ENCODE results near the gene PIAS1.
"Not testable (repeated sequence)": the region's sequence is repeated elsewhere in the genome, so short reads cannot be mapped to it uniquely, and the experiment has no call there.

PIAS1 gene

DNA sequence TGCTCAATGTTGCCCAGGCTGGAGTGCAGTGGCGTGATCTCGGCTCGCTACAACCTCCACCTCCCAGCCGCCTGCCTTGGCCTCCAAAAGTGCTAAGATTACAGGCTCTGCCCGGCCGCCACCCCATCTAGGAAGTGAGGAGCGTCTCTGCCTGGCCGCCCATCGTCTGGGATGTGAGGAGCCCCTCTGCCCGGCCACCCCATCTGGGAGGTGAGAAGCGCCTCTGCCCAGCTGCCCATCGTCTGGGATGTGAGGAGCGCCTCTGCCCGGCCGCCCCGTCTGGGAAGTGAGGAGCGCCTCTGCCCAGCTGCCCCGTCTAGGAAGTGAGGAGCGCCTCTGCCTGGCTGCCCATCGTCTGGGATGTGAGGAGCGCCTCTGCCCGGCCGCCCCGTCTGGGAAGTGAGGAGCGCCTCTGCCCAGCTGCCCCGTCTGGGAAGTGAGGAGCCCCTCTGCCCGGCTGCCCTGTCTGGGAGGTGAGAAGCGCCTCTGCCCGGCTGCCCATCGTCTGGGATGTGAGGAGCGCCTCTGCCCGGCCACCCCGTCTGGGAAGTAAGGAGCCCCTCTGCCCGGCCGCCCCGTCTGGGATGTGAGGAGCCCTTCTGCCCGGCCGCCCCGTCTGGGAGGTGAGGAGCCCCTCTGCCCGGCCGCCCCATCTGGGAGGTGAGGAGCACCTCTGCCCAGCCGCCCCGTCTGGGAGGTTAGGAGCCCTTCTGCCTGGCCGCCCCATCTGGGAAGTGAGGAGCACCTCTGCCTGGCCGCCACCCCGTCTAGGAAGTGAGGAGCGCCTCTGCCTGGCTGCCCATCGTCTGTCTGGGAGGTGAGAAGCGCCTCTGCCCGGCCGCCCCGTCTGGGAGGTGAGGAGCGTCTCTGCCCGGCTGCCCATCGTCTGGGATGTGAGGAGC, 167.7 kb downstream of the PIAS1 start:
- not testable (repeated sequence) for DNase-seq

DNA sequence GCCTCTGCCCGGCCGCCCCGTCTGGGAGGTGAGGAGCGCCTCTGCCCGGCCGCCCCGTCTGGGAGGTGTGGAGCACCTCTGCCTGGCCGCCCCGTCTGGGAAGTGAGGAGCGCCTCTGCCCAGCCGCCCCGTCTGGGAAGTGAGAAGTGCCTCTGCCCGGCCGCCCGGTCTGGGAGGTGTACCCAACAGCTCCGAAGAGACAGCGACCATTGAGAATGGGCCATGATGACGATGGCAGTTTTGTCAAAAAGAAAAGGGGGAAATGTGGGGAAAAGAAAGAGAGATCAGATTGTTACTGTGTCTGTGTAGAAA, 168.3 kb downstream of the PIAS1 start:
- not testable (repeated sequence) for DNase-seq

DNA sequence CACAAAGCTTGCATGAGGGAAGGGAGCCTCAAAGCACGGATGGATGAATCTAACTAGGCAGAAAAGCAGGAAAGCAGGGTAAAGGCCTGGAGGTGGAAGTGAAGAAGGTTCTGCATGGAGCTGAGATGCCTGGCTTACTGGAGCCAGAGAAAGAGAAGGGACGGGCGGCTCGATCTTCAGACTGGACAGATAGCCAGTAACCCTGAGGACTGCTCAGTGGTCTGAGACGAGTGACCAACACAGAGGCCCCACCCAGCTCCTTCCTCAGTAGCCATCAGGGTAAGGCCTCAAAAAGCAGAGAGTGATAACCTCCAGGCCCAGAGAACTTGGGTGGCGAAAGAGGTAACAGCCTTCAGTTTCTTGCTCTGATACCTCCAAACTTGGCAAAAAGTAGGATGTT, 169.1 kb downstream of the PIAS1 start:
- DNase-seq: no peak

DNA sequence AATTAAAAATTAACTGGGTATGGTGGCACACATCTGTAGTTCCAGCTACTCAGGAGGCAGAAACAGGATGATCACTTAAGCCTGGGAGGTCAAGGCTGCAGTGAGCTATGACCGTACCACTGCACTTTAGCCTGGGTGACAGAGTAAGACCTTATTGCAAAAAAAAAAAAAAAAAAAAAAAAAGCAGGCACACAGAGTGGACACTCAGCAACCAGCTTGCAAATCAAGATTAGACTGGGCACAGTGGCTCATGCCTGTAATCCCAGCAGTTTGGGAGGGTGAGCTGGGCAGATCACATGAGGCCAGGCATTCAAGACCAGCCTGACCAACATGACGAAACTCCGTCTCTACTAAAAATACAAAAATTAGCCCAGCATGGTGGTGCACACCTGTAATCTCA, 170.0 kb downstream of the PIAS1 start:
- DNase-seq: no peak

DNA sequence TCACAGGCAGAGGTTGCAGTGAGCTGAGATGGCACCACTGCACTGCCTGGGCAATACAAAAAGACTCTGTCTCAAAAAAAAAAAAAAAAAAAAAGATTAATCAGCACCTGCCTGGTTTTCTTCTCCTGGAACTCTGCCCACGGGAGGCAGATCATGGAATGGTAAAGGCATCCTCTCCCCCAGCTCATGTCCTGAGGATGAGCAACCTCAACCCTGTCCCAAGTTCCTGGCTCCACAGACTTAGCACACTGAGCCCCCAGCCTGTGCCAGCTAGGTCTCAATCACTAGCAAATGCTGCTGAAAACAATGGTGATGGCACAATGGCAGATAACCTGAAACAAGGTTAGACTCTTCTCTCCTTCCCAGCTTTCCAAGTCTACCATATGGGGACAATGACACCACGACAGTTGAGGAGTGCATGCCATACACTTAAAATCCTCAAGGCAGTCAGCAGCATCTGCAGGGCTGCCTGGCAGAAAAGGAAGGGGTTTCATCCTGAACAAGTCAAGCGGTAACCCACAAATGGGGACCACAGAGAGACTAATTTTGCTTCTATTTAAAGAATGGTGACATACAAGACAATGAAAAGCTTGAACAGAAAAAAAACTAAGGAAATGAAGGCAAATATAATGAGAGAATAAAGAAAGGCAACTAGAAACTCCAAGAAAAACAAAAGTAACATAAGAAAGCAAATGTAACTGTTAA, 170.6 kb downstream of the PIAS1 start:
- no peak for DNase-seq

DNA sequence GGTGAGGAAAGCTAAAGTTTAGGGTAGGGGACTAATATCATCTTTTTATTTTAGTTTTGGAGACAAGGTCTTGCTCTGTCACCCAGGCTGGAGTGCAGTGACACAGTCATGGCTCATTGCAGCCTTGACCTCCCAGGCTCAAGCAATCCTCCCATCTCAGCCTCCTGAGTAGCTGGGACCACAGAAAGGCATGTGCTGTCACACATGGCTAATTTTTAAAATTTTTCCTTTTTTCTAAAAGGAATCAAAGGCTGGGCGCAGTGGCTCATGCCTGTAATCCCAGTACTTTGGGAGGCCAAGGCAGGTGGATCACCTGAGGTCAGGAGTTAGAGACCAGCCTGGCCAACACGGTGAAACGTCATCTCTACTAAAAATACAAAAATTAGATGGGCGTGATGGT, 171.3 kb downstream of the PIAS1 start:
- DNase-seq: not testable (repeated sequence)

DNA sequence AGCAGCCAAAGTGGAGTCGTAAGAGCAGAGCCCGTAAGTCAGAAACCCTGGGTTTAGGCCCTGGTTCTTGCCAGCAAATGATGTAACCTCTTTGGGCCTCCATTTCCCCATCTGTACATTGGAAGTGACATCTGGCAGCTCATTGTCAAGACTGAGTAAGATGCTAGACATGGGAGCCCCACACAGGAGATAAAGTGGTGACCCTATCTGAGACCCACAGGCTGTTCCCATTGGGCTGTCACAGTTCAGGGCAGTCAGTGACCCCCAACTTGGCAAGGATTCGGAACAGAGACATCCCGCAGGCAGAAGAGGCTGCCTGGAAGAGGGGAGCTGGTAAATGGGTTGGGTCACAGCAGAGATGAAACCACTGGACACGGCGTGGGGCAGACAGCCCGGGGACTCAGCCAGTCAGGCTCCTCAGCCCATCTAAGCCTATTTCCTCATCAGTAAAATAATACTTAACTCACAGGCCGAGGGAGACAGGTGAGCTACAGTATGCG, 173.6 kb downstream of the PIAS1 start:
- DNase-seq: no peak

DNA sequence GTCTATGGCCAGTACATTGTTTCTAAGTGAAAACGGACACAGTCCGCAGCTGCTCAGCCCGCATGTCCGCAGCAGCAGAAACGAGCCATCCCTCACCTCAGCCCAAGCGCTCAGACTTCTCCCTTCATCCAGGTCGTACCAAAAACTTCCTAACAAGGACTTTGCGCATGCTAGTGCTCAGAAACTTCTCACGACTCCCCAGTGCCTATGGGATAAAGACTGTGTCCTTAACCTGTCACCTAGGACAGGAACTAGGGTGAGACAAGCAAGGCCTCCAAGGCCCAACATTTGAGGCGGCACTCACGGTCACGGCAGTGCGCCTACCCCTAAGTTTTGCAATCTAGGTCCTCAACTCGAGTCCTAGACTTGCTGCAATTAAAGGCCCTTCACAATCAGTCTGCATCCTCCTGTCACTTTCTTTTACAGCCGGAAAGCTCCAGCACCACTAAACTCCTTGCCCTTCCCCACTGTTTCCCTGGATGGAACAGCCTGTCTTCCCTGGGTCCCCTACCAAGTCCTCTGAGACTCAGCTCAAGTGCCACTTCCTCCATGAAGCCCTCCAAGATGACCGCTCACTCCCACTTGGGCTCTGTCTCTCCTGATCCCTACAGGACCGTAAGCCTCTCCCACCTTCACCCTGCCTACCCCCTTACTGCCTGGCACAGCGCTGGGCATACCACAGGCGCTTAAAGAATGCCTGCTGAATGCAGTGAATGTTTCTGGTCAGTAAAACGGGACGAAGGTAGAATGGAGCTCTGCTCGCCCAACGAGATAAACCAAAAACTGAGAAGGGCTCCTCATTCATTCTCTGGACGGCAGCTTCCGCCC, 174.2 kb downstream of the PIAS1 start:
- DNase-seq: no peak

DNA sequence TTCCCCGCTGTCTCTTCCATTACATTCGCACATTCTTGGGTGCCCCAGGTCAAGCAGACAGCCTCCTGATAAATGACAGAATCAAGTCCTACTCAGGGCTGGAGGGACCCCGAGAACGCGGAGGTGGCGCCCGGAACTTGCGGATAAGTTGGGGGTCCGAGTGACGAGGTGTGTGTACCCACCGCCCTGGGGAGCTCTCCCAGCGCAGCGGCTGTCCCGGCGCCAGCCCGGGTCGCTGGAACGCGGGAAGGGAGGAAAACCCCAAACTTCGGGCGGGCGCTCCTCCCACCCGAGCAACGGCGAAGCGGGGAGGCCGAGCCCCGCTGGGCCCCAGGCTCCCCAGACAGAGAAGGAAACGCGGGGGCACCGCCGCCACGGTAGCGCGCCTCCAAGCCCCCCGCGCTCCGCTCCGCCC, 174.9 kb downstream of the PIAS1 start:
- DNase-seq: no peak

DNA sequence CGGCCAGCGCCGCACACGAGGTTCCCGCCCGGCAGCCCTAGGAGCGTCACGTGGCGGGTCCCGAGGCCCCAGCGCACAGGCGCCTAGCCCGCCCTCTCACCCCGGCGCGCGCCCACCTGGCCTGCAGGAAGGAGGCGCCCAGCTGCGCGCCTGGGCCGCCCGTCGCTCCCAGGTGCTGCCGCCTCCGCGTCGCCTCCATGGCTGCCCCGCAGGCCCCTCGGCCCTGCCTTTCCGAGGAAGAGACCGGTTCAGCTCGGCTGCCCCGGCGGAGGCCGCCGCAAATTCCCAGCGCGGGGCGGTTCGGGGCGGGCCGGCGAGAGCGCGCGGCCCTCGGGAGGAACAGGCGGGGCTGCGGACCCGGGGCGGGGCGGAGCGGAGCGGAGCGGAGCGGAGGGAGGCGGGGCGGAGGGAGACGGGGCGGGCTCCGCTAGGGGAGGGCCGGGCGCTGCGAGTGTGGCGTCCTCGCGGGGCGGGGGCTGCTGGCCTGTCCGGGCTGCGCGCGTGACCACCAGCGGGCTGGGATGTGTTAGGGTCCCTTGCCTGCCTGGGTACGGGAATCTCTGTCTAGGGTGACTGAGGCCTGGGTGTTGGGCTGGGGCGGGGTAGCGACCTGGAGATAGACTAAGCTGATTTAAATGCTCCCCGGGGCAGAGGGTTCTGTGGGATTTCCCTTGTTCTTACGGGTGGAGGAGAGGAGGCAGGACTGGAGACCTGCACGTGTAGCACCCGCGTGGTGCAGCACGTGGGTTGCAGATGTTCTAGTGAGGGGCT, 175.5 kb downstream of the PIAS1 start, which contains the start of gene CLN6:
Gene CLN6 (minus strand): TSS at position 343 of the 771 bp plus-strand sequence. CDS start 144 bp downstream, at position 199.
- no peak for DNase-seq

DNA sequence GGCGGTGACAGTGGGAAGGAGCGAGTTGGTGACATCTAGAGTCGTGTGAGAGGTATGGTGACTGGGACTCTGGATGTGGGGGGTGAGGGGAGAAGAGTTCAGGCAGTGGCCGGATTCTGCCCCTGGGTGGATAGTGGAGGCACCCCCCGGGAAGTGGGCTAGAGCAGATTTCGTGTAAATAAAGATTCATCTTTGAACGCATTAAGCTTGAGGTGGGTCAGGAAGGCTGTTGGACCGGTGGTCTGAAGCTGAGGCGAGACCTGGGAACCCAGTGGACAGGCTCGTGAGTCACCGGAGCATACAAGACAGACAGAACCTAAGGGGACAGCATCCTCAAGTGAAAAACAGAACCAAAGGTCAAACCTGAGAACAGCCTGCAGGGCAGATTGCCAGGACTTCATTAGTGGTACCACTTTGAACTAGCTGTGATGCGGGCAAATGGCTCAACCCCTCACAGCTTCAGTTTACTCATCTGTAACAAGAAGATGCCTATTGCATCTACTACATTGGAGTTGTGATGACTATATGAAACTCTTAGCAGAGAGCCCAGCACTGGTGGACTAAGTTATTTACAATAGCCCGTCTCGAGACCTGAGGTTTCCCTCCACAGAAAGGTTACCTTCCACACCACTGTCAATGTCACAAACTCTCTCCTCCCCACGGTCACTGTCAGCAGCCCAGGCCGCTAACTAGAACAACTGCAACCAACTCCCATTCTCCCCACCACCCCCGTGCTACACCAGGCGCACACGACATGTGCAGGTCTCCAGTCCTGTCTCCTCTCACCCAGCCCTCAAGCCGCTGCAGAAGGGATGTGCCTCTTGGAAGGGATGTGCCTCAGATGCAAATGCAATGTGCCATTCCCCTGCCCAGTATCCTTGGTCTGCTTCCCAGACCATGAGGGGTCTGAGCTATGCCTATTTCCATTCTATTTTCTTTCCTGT, 176.3 kb downstream of the PIAS1 start:
- DNase-seq: no peak

DNA sequence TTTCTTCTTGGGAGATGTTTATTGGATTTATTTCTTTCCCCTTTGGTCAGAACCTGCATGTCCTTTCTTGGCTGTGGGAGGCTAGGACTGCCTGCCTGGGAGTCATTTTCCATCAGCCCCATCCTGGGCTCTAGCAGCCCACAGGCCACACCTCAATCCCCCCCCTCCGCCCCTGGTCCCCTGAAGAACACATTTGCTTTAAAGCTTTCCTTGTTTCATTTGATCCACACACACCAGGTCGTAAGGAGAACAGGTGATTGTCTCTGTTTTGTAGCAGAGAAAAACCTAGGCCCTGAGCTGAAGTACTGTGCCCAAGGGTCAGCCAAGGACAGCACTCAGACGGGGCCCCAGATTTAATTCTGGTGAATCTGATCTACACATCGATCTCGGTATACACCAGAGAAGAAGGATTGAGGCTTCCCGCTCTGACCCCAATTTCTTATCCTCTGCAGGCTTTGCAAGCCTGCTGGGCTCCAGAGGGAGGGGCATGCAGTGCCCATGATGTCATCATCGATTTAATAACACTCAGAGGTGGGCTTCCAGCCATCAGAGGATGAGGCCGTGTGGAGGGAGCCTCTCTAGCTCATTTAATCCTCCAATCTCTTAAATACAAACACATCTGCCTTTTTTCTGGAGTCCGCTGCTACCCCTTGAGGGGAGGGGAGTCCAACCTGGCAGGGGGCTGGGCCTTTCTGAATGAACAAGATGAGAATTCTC, 177.1 kb downstream of the PIAS1 start:
- no peak for DNase-seq

DNA sequence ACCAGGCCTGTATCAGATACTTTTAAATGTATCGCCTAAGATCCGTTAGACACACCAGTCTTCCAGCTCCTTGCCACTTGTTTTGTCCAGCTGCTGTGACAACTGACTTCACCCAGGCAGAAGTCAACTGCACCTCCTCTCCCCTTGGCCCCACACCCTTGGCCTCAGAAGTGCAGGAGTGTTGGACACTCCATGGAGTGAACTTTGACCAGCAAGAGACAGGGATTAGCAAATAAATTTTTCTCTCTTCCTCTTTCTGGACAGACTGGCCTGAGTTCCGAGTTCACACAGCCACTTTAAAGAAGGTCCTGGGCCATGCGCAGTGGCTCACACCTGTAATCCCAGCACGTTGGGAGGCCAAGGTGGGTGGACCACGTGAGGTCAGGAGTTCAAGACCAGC, 178.3 kb downstream of the PIAS1 start:
- no peak for DNase-seq

DNA sequence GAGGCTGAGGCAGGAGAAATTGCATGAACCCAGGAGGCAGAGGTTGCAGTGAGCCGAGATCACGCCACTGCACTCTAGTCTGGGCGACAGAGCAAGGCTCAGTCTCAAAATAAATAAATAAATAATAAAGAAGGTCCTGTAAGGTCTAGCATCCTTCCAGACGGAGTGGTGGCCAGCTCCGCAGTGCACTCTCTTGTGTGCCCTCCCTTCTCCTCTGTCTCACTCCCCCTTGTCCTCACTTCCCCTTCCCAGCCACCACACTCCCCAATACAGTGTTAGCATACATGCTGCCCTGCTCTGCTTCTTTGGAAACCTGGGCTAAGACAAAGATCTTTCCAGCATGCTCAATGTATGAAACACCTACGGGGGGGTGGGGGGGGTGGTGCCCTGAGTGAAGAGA, 178.8 kb downstream of the PIAS1 start:
- no peak for DNase-seq

DNA sequence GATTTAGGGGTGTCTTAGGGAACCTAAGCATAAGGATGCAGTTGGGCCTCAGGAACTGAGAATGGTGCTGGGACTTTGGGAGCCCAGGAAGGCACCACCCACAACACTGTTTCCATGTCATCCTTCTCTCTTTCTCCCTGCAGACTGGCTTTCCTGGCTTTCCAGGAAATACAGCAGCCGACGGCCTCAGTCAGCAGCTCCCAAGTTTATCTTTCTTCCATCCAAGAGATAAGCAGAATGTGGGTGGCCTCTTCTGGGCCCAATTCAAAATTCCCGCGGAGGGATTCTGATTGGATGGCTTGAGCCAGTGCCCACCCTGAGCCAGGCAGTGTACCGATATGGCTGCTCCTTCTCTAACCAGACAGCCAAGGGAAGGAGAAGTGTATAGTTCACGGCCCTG, 179.9 kb downstream of the PIAS1 start:
- no peak for DNase-seq

DNA sequence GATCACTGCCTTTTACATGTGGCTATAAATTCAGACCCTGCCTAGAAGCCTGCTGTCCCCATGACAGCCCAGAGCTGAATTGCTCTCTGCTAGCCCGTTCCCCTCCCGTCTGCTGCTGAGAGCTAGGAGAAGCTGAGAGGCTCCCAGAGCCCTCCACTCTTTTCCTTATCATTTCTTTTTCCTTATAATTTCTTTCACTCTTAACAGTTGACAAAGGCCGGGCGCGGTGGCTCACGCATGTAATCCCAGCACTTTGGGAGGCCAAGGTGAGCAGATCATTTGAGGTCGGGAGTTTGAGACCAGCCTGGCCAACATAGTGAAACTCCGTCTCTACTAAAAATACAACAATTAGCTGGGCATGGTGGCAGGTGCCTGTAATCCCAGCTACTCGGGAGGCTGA, 180.4 kb downstream of the PIAS1 start:
- DNase-seq: not testable (repeated sequence)

DNA sequence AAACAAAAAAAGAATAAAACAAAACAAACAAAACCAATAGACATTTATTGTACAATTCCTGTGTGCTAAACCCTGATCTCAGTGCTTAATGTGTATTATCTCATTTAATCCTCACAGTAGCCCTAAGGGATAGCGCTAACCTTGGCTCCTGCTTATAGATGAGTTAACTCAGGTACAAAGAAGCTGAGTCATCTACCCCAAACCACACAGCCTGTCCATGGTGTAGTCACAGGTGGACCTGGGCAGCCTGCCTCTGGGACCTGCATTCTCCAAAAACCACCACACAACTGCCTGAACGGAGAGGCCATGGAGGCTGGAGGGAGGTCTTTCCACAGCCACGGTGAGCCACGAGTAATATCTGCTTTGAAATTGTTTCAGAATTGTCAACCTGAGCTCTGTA, 180.9 kb downstream of the PIAS1 start:
- no peak for DNase-seq

DNA sequence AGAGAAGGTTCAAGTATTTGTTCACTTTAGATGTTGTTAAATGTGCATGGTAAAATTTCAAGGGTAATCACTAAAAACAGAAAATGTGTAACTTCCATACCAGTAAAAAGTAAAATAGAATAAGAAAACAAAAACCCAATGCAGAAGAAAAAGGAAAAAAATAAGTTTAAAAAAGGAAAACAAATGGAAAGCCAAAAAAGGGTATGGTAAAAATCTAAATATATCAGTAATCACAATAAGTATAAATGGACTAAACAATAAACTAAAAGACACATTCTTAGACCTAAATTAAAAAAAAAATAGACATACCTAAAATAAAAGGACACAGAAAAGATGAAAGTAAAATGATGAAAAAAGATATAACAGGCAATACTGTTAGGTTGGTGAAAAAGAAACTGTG, 184.9 kb downstream of the PIAS1 start:
- no peak for DNase-seq

DNA sequence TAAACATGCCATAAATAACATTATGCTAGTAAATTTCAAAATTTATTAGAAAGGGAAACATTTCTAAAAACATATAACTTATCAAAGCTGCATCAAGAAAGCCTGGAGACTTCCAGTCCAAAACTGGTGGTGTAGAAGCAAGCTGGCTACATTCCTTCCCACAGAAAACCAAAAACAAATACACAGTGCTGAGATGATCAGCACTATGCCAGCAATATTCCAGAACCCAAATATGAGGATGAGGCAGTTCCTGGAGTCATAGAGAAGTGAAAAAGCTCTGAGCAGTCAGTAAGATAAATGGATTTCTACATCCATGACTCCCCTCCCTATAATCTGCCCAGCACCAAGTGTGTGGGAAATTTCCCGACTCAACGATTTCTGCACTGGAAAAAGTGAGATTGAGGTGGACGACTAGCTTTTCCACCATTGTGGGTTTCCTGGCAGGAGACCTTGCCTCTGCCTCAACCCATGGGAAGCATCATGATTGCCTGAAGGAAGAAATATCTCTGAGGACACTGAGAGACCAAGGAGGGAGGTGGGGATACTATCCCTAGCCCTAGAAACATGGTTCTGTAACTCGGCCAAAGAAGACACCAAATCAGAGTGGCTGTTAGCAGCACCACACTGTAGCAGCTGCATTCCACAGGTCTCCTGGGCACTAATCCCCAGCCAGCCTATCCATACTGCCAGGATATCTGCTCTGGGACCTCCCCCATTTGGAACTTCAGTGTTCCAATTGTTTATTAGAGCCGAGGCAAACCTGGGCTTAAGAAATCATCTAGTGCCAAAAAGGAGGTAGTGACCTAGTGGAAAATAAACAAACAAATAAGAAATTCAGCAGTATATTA, 187.2 kb downstream of the PIAS1 start:
- no peak for DNase-seq

Measured in DMS153 (cell line).